Muscle layer of colon (tissue), 2 donors: ENCODE data around the gene BLCAP.
"Not testable (repeated sequence)": the region's sequence is repeated elsewhere in the genome, so short reads cannot be mapped to it uniquely, and the experiment has no call there.

Experiments
- H3K27ac ChIP-seq: one replicate; pipeline ENCODE4 v1.7.0; 2013; ENCODE audit warnings: low read depth, mild to moderate bottlenecking, low read length, moderate library complexity
- H3K27me3 ChIP-seq, 2 donors: one replicate each; pipeline ENCODE4 v1.7.0; 2013; ENCODE audit warnings: low read length in 2 of 2, mild to moderate bottlenecking in 2 of 2; ENCODE audit not compliant: insufficient read depth in 2 of 2, control insufficient read depth in 1 of 2
- H3K36me3 ChIP-seq: one replicate; pipeline ENCODE4 v1.7.0; 2013; ENCODE audit warnings: mild to moderate bottlenecking, low read length; ENCODE audit not compliant: insufficient read depth
- H3K4me1 ChIP-seq: one replicate; pipeline ENCODE4 v1.7.0; 2013; ENCODE audit warnings: mild to moderate bottlenecking, low read length; ENCODE audit not compliant: insufficient read depth
- H3K4me3 ChIP-seq, 2 donors: one replicate each; pipeline ENCODE4 v1.7.0; 2013; ENCODE audit warnings: low read length in 2 of 2, low read depth in 1 of 2, mild to moderate bottlenecking in 1 of 2, moderate library complexity in 1 of 2
- H3K9ac ChIP-seq: one replicate; pipeline ENCODE4 v1.7.0; 2013; ENCODE audit warnings: low read length
- H3K9me3 ChIP-seq: one replicate; pipeline ENCODE4 v1.7.0; 2013; ENCODE audit warnings: mild to moderate bottlenecking, low read length
- donor health status: abdominal sarcoma.
- donor health status: Adenocarcinoma of cecum.

The BLCAP gene

DNA sequence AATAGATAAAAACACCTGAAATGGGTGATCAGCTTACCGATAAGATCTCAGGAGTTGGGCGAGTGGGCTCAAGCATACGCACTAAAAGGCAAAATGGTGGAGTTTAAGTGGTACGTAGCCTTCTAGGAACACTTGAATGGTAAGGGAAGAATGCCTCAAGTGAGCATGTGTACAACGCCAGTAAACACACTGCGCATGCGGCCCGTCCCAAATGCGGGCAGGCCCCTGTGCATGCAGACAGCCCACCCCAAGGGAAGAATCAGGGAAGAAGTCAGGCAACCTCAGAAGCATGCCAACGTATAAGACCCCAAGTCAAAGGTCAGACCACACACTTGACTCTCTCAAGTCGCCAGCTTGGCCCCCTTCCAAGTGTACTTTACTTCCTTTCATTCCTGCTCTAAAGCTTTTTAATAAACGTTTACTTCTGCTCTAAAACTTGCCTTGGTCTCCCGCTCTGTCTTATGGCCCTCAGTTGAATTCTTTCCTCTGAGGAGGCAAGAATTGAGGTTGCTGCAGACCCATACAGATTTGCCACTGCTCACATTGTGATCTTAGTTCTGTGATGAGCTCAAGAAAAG lies 27.1 kb upstream of the BLCAP start:
- not testable (repeated sequence) for H3K27me3 ChIP-seq, H3K4me1 ChIP-seq, H3K36me3 ChIP-seq, H3K9ac ChIP-seq, H3K4me3 ChIP-seq, H3K9me3 ChIP-seq, H3K27ac ChIP-seq

DNA sequence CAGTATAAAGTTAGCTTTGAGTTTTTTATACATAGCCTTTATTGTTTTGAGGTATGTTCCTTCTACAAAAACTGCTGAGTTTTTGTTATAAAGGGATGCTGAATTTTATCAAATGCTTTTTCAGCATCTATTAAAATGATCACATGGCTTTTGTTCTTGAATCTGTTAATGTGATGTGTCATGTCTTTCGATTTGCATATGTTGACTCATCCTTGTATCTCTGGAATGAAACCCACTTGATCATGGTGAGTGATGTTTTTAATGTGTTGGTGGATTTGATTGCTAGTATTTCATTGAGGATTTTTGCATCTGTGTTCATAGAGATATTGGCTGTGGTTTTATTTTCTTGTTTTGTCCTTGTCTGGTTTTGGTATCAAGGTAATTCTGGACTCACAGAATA lies 24.7 kb upstream of the BLCAP start:
- Histone ChIP-seq H3K4me3 (no peak overlapping the region), H3K36me3 (no peaks in the 10 kb centered on the region), H3K27ac (no peak overlapping the region), H3K9me3 (no peaks in the 10 kb centered on the region), H3K9ac (no peak overlapping the region), H3K27me3 (peaks cover 0 to 4% of the 10 kb centered on the region in 2 donors), H3K4me1 (no peaks in the 10 kb centered on the region)

DNA sequence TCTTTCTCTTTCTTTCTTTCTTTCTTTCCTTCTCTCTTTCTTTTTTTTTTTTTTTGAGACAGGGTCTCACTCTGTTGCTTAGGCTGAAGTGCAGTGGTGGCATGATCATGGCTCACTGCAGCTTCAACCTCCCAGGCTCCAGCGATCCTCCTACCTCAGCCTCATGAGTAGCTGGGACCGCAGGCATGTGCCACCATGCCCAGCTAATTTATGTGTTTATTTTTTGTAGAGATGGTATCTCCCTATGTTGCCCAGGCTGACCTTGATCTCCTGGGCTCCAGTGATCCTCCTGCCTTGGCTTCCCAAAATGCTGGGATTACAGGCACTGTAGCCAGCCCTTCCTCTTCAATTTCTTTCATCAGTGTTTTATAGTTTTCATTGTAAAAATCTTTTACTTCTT lies 24.0 kb upstream of the BLCAP start:
- H3K27ac ChIP-seq, H3K27me3 ChIP-seq, H3K9me3 ChIP-seq, H3K4me1 ChIP-seq, H3K9ac ChIP-seq, H3K4me3 ChIP-seq, H3K36me3 ChIP-seq: not testable (repeated sequence)

DNA sequence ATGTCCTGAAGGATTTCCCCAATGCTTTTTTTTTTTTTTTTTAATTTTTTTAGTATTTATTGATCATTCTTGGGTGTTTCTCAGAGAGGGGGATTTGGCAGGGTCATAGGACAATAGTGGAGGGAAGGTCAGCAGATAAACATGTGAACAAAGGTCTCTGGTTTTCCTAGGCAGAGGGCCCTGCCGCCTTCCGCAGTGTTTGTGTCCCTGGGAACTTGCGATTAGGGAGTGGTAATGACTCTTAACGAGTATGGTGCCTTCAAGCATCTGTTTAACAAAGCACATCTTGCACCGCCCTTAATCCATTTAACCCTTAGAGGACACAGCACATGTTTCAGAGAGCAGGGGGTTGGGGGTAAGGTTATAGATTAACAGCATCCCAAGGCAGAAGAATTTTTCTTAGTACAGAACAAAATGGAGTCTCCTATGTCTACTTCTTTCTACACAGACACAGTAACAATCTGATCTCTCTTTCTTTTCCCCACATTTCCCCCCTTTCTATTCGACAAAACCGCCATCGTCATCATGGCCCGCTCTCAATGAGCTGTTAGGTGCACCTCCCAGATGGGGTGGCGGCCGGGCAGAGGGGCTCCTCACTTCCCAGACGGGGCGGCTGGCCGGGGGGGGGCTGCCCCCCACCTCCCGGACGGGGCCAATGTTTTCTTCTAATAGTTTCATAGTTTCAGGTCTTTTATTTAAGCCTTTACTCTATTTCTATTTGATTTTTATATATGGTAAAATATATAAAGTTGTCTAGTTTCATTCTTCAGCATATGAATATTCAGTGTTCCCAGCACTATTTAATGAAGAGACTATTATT lies 22.6 kb upstream of the BLCAP start:
- H3K27ac ChIP-seq, H3K27me3 ChIP-seq, H3K4me1 ChIP-seq, H3K9ac ChIP-seq, H3K4me3 ChIP-seq, H3K36me3 ChIP-seq, H3K9me3 ChIP-seq: not testable (repeated sequence)

DNA sequence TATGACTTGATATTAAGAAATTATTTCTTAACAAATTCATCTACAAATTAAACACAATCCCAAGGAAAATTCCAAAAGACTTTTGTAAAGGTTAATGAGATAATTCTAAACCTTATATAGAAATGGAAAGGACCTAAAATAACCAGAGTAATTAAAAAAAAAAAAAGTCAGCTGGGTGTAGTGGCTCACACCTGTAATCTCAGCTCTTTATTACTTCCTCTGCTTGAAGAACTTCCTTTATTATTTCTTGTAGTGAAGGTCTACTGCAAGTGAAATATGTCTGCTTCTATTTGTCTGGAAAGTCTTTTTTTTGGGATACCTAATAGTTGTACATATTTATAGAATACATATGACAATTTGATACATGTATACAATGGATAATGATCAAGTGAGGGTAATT lies 20.2 kb upstream of the BLCAP start:
- H3K9ac ChIP-seq, result no peak overlapping the region
- no peaks in the 10 kb centered on the region for H3K36me3 ChIP-seq
- H3K4me1 ChIP-seq, result no peaks in the 10 kb centered on the region
- H3K9me3 ChIP-seq, result no peaks in the 10 kb centered on the region
- no peak overlapping the region for H3K27ac ChIP-seq
- H3K27me3 ChIP-seq, result no peaks in the 10 kb centered on the region
- no peak overlapping the region for H3K4me3 ChIP-seq

DNA sequence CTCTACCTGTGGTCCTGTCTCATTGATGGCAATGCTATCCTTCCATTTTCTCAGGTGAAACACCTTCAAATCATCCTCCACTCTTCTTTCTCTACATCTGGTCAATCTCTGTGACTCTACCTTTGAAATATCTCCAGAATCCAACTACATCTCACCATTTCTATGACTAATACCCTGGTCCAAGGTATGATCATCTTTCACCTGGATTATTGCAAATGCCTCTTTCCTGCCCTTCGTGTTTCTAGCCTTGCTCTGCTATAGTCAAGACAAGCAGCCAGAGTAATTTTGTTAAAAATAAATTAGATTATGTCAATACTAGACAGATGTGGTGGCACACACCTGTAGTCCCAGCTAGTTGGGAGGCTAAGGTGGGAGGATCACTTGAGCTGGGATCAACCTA lies 17.8 kb upstream of the BLCAP start:
- Histone ChIP-seq H3K4me1 (no peaks in the 10 kb centered on the region), H3K9ac (no peak overlapping the region), H3K36me3 (no peaks in the 10 kb centered on the region), H3K9me3 (no peaks in the 10 kb centered on the region), H3K4me3 (no peak overlapping the region), H3K27ac (no peak overlapping the region), H3K27me3 (no peaks in the 10 kb centered on the region)

DNA sequence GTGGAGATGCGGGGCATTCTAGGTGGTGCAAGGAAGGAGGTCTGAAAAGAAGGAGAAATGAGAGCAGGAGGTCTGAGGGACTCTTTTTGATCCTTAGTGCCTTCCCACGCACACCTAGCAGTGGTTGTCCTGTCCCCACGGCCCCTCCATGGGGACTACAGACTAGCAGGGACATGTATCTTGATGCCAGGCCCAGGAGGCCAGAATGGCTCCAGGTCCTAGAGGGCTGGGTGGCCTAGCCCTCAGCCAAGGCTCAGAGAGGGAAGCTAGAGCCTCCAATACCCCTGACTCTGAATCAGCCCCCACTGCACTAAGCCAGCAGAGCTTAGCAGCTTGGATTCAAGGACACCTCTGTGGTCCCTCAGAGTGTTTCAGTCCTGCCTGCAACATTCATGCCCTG lies 16.7 kb upstream of the BLCAP start:
- no peaks in the 10 kb centered on the region for H3K9me3 ChIP-seq
- H3K27me3 ChIP-seq, result no peaks in the 10 kb centered on the region
- no peaks in the 10 kb centered on the region for H3K36me3 ChIP-seq
- H3K9ac ChIP-seq, result no peak overlapping the region
- H3K27ac ChIP-seq, result no peak overlapping the region
- no peak overlapping the region for H3K4me3 ChIP-seq
- H3K4me1 ChIP-seq, result no peaks in the 10 kb centered on the region

DNA sequence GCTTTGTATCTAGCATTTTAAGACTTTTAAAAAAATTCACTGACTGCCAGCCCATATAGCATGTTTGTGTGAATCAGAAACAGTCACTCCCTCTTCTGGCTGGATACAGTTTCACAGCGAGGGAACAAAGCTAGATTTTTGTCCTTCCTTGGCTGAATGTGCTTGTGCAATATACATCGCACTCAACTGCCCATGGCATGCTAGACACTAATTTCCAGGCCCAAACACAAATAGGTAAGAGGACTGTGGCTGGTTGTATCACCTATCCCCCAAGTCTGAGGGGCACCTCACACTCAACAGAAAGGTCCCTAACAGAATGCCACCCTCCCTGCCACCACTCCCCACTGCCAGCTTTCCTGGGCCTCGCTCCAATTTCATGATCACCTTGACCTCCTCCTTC lies 16.2 kb upstream of the BLCAP start:
- no peaks in the 10 kb centered on the region for H3K27me3 ChIP-seq
- H3K9ac ChIP-seq, result no peak overlapping the region
- no peaks in the 10 kb centered on the region for H3K4me1 ChIP-seq
- no peak overlapping the region for H3K4me3 ChIP-seq
- no peak overlapping the region for H3K27ac ChIP-seq
- no peaks in the 10 kb centered on the region for H3K36me3 ChIP-seq
- no peaks in the 10 kb centered on the region for H3K9me3 ChIP-seq

DNA sequence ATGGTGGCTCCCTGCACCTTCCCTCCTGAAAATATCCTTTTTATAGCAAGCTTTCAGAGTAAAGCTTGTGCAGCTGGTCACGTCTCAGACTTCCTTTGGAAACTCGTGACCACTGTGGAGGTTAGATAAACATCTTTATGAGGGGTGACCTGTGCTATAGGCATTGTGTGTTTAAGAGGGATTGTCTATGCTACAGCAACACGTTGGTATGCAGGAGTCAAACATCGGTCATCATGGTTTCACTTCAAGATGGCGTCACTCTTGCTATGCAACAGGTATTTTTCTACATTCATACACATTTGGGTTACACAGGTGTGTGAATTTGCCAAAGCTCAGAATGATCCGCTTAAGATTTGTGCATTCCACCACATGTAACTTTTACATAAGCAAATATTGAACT lies 14.6 kb upstream of the BLCAP start:
- H3K4me1 ChIP-seq, result no peaks in the 10 kb centered on the region
- no peaks in the 10 kb centered on the region for H3K9me3 ChIP-seq
- no peak overlapping the region for H3K9ac ChIP-seq
- H3K4me3 ChIP-seq, result no peak overlapping the region
- no peaks in the 10 kb centered on the region for H3K36me3 ChIP-seq
- H3K27ac ChIP-seq, result no peak overlapping the region
- H3K27me3 ChIP-seq, result no peaks in the 10 kb centered on the region

DNA sequence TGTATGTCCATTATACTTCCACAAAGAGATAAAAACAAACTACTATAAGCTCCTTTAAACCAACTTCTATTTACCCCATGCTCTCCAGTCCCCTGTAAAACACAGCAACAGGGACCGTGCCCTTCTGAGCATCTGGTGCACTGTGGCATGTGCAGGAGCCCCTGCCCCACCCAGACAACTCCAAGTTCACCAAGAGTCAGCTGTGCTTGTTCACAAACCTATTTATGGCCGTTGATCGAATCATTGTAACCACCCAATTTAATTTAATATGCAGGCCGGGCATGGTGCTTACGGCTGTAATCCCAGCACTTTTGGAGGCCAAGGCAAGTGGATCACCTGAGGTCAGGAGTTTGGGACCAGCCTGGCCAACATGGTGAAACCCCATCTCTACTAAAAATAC lies 13.7 kb upstream of the BLCAP start:
- Histone ChIP-seq H3K36me3 (no peaks in the 10 kb centered on the region), H3K4me3 (no peak overlapping the region), H3K9me3 (no peaks in the 10 kb centered on the region), H3K27ac (no peak overlapping the region), H3K9ac (no peak overlapping the region), H3K4me1 (no peaks in the 10 kb centered on the region), H3K27me3 (no peaks in the 10 kb centered on the region)

DNA sequence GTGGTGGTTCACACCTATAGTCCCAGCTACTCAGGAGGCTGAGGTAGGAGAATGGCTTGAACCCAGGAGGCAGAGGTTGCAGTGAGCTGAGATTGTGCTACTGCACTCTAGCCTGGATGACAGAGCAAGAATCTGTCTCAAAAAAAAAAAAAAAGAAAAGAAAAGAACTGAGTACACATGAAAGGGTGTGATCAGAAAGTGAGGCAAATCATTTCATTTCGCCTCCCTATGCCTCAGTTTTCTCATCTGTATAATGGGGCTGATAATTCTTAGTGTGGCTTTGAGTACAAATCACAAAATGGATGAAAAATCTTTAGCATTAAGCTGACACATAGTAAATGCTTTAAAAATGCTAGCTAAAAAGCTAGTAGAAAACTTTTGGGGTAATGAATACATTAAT lies 13.2 kb upstream of the BLCAP start:
- H3K4me1 ChIP-seq, H3K27me3 ChIP-seq, H3K9ac ChIP-seq, H3K36me3 ChIP-seq, H3K9me3 ChIP-seq, H3K4me3 ChIP-seq, H3K27ac ChIP-seq: not testable (repeated sequence)

DNA sequence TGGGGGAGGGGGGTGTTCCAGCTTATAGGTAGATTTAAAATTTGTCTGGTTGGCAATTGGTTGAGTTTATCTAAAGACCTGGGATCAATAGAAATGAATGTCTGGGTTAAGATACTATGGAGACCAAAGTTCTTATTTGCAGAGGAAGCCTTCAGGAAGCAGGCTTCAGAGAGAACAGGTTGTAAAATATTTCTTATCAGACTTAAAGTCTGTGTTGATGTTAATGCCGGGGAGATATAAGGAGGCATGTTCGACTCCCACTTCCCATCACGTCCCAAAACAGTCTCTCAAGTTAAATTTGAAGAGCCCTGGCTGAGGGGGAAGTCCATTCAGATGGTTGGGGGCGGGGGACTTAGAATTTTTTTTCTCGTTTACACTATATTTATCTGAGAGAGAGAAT lies 12.3 kb upstream of the BLCAP start:
- no peak overlapping the region for H3K27ac ChIP-seq
- H3K4me3 ChIP-seq, result no peak overlapping the region
- H3K36me3 ChIP-seq, result no peaks in the 10 kb centered on the region
- no peak overlapping the region for H3K9ac ChIP-seq
- no peaks in the 10 kb centered on the region for H3K27me3 ChIP-seq
- no peaks in the 10 kb centered on the region for H3K4me1 ChIP-seq
- no peaks in the 10 kb centered on the region for H3K9me3 ChIP-seq
